ENCODE measurements around the gene SNRK.

SNRK gene

GRCh38 chr3:43317461-43318316 is 31.3 kb downstream of the SNRK start:
- DNase-seq = no peak

- no peak for DNase-seq
Measured at GRCh38 chr3:43319376-43319775, 33.0 kb downstream of the SNRK start.

GRCh38 chr3:43319794-43320193 is 33.5 kb downstream of the SNRK start:
- DNase-seq = no peak

- DNase-seq = no peak
Measured at GRCh38 chr3:43320288-43320687, 33.9 kb downstream of the SNRK start.

GRCh38 chr3:43323541-43323940 is 37.2 kb downstream of the SNRK start:
- no peak for DNase-seq

- DNase-seq = peak; percentile 42 to 67 (median 62)
Measured at GRCh38 chr3:43326891-43327581, 40.7 kb downstream of the SNRK start.

- peak; percentile 25 to 55 (median 47) for DNase-seq
Measured at GRCh38 chr3:43327582-43327979, 41.2 kb downstream of the SNRK start.

GRCh38 chr3:43328653-43329052 is 42.3 kb downstream of the SNRK start:
- DNase-seq = no peak

GRCh38 chr3:43330981-43331380 is 44.6 kb downstream of the SNRK start:
- DNase-seq = no peak

GRCh38 chr3:43331381-43331780 is 45.0 kb downstream of the SNRK start:
- DNase-seq = peak in 1 of 3 donors; percentile 32

- DNase-seq = peak; percentile 11 to 69 (median 59)
Measured at GRCh38 chr3:43334976-43335375, 48.6 kb downstream of the SNRK start.

GRCh38 chr3:43335799-43336198 is 49.5 kb downstream of the SNRK start:
- DNase-seq = no peak

GRCh38 chr3:43338295-43338694 is 52.0 kb downstream of the SNRK start:
- peak in 1 of 3 donors; percentile 12 for DNase-seq

- DNase-seq = no peak
Measured at GRCh38 chr3:43340403-43340802, 54.1 kb downstream of the SNRK start.

GRCh38 chr3:43341788-43342187 is 55.4 kb downstream of the SNRK start:
- DNase-seq = no peak

GRCh38 chr3:43343185-43343584 is 56.8 kb downstream of the SNRK start:
- no peak for DNase-seq

- no peak for DNase-seq
Measured at GRCh38 chr3:43343815-43344214, 57.5 kb downstream of the SNRK start.

- no peak for DNase-seq
Measured at GRCh38 chr3:43344520-43344919, 58.2 kb downstream of the SNRK start.

GRCh38 chr3:43345246-43345645 is 58.9 kb downstream of the SNRK start:
- DNase-seq = no peak

GRCh38 chr3:43345877-43346276 is 59.5 kb downstream of the SNRK start:
- no peak for DNase-seq

- DNase-seq = no peak
Measured at GRCh38 chr3:43346978-43347749, 60.8 kb downstream of the SNRK start.

GRCh38 chr3:43347774-43348173 is 61.4 kb downstream of the SNRK start:
- no peak for DNase-seq

GRCh38 chr3:43348350-43348749 is 62.0 kb downstream of the SNRK start:
- DNase-seq = no peak
